OCI-LY3 (cell line): ENCODE data around the gene ACOT11.

Experiments used
- H2AFZ ChIP-seq: fragments of 200-600, 300-600 bp; shearing (Covaris generic); 2 replicates; pipeline ENCODE4 v1.6.0; 2014; ENCODE audit warnings: antibody characterized with exemption, low read depth, low read length
- H3K27ac ChIP-seq: fragments of 200-600, 300-600 bp; sonication (generic); 2 replicates; pipeline ENCODE4 v1.5.1; 2014; ENCODE audit warnings: mild to moderate bottlenecking, low read length, moderate library complexity, mixed read lengths
- H3K27me3 ChIP-seq: fragments of 200-600, 300-600 bp; sonication (generic); 2 replicates; pipeline ENCODE4 v1.6.1; 2014; ENCODE audit warnings: low read depth, low read length, mixed read lengths
- H3K36me3 ChIP-seq: fragments of 200-600, 300-600 bp; sonication (generic); replicated peaks from 2 replicates; pipeline ENCODE3; 2014; ENCODE audit warnings: low read depth, low read length, mixed read lengths
- H3K4me1 ChIP-seq: fragments of 300-600, 200-600 bp; sonication (generic); 2 replicates; pipeline ENCODE4 v1.6.1; 2014; ENCODE audit warnings: low read length, mixed read lengths
- H3K4me2 ChIP-seq: fragments of 200-600, 300-600 bp; sonication (generic); 2 replicates; pipeline ENCODE4 v1.6.1; 2014; ENCODE audit warnings: low read length, mixed read lengths
- H3K4me3 ChIP-seq: fragments of 300-600, 200-600 bp; sonication (generic); 2 replicates; pipeline ENCODE4 v1.5.1; 2014; ENCODE audit warnings: antibody characterized with exemption, mild to moderate bottlenecking, low read length, moderate library complexity
- H3K79me2 ChIP-seq: fragments of 300-600, 200-600 bp; shearing (Covaris generic); 2 replicates; pipeline ENCODE4 v1.6.1; 2014; ENCODE audit warnings: mild to moderate bottlenecking, low read length, mixed read lengths
- H3K9ac ChIP-seq: fragments of 300-600, 200-600 bp; shearing (Covaris generic); 2 replicates; pipeline ENCODE4 v1.6.0; 2014; ENCODE audit warnings: mild to moderate bottlenecking, low read length, moderate library complexity
- H3K9me3 ChIP-seq: fragments of 200-600, 300-600 bp; shearing (Covaris generic); 2 replicates; pipeline ENCODE4 v1.6.1; 2014; ENCODE audit warnings: low read length, mixed read lengths; ENCODE audit not compliant: insufficient read depth
- H4K20me1 ChIP-seq: fragments of 200-600, 300-600 bp; sonication (generic); 2 replicates; pipeline ENCODE4 v1.6.1; 2016; ENCODE audit warnings: low read length, mixed read lengths; ENCODE audit not compliant: insufficient read depth
- EZH2phosphoT487 ChIP-seq: fragments of 200-600 bp; shearing (Covaris generic); IDR thresholded peaks from 2 replicates; pipeline ENCODE4 v1.6.1; 2018; ENCODE audit warnings: antibody characterized with exemption, mixed run types, low read depth
- TF ChIP-seq, protein P1 (sequence below): fragments of 200-600, 300-600 bp; sonication (generic); IDR thresholded peaks from 2 replicates; pipeline ENCODE4 v1.5.1; 2014; ENCODE audit warnings: antibody characterized with exemption, low read length, low read depth

ACOT11 gene

DNA sequence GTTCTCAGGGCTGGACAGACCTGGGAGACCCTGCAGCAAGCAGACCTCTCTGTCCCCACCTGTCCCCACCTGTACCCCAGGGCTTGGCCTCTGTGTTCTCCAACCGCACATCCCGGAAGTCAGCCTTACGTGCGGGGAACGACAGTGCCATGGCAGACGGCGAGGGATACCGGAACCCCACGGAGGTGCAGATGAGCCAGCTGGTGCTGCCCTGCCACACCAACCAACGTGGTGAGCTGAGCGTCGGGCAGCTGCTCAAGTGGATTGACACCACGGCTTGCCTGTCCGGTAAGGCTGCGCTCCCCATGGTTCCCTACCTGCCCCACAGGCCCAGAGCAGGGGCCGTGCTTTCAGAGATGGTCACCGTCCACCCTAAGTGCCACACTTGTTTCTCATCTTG lies 36.5 kb downstream of the ACOT11 start:
- Histone ChIP-seq H2AFZ (no peak overlapping the region), H3K4me2 (no peak overlapping the region), H3K79me2 (no peaks in the 10 kb centered on the region), H4K20me1 (no peaks in the 10 kb centered on the region), H3K4me1 (no peaks in the 10 kb centered on the region), H3K27ac (no peak overlapping the region), H3K36me3 (no peaks in the 10 kb centered on the region), H3K4me3 (no peak overlapping the region), H3K27me3 (no peaks in the 10 kb centered on the region), H3K9me3 (no peaks in the 10 kb centered on the region), H3K9ac (no peak overlapping the region)
- no peak for TF ChIP-seq EZH2phosphoT487
- TF ChIP-seq, protein P1, sequence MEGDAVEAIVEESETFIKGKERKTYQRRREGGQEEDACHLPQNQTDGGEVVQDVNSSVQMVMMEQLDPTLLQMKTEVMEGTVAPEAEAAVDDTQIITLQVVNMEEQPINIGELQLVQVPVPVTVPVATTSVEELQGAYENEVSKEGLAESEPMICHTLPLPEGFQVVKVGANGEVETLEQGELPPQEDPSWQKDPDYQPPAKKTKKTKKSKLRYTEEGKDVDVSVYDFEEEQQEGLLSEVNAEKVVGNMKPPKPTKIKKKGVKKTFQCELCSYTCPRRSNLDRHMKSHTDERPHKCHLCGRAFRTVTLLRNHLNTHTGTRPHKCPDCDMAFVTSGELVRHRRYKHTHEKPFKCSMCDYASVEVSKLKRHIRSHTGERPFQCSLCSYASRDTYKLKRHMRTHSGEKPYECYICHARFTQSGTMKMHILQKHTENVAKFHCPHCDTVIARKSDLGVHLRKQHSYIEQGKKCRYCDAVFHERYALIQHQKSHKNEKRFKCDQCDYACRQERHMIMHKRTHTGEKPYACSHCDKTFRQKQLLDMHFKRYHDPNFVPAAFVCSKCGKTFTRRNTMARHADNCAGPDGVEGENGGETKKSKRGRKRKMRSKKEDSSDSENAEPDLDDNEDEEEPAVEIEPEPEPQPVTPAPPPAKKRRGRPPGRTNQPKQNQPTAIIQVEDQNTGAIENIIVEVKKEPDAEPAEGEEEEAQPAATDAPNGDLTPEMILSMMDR = no peak

DNA sequence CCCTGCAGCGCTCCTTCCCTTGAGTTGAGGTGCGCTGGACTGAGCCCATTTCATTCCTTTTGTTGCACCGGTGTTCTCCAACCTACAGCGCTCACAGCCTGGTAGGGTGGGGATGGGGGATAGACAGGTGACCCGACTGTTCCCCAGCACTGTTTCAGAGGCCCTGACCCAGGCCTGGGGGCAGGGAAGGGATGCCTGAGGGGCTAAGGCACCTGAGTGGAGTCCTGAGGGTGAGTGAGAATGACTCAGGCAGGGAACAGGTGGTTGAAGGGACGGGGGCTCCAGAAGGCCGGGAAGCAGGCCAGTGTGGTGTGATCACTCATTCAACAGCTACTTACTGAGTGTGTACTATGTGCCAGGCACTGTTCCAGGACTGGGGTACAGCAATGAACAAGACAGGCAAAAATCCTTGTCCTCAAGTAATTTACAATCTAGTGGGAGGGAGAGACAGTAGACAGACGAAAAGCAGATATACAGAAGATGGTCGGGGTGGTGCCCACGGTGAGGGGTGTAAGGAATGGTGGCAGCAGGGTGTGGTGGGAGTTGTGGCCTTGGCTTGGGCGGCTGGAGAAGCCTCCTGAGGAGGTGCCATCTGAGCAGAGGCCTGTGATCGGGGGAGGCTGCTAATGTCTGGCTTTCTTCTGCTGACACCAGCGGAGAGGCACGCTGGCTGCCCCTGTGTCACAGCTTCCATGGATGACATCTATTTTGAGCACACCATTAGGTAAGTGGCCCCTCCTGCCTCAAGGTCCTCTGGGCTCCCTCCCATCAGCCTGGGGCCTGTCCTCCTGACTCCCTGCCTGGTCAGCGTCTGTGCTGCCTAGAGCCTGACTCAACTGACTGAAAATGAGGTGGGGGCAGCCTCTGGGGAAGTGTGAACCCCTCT lies 37.4 kb downstream of the ACOT11 start:
- Histone ChIP-seq H3K27me3 (no peaks in the 10 kb centered on the region), H2AFZ (no peak overlapping the region), H4K20me1 (no peaks in the 10 kb centered on the region), H3K79me2 (no peaks in the 10 kb centered on the region), H3K36me3 (no peaks in the 10 kb centered on the region), H3K27ac (no peak overlapping the region), H3K4me2 (no peak overlapping the region), H3K9ac (no peak overlapping the region), H3K4me1 (no peaks in the 10 kb centered on the region), H3K9me3 (no peaks in the 10 kb centered on the region), H3K4me3 (no peak overlapping the region)
- no peak for TF ChIP-seq EZH2phosphoT487
- TF ChIP-seq, protein P1 = no peak

DNA sequence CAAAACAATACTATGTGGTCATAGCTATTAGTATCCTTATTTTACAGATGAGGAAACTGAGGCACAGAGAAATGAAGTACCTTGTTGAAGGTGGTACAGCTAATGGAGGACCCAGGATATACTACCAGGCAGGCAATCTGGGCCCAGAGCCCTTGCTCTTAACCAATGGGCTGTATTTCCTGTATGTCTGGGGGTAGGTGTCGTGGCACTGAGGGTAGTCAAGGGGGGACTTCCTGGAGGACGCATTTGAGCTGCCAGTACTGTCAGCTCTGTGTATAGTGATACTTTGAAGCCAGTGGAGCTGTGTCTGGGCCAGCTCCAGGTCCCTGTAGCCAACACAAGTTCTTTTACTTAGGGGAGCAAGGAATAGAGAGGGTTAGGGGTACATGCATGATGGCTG lies 40.3 kb downstream of the ACOT11 start:
- Histone ChIP-seq H4K20me1 (no peaks in the 10 kb centered on the region), H3K9ac (no peak overlapping the region), H3K4me1 (no peaks in the 10 kb centered on the region), H3K9me3 (no peaks in the 10 kb centered on the region), H3K36me3 (no peaks in the 10 kb centered on the region), H3K27me3 (no peaks in the 10 kb centered on the region), H3K4me2 (no peak overlapping the region), H3K27ac (no peak overlapping the region), H3K4me3 (no peak overlapping the region), H2AFZ (no peak overlapping the region), H3K79me2 (no peaks in the 10 kb centered on the region)
- TF ChIP-seq, protein P1 = no peak
- no peak for TF ChIP-seq EZH2phosphoT487

DNA sequence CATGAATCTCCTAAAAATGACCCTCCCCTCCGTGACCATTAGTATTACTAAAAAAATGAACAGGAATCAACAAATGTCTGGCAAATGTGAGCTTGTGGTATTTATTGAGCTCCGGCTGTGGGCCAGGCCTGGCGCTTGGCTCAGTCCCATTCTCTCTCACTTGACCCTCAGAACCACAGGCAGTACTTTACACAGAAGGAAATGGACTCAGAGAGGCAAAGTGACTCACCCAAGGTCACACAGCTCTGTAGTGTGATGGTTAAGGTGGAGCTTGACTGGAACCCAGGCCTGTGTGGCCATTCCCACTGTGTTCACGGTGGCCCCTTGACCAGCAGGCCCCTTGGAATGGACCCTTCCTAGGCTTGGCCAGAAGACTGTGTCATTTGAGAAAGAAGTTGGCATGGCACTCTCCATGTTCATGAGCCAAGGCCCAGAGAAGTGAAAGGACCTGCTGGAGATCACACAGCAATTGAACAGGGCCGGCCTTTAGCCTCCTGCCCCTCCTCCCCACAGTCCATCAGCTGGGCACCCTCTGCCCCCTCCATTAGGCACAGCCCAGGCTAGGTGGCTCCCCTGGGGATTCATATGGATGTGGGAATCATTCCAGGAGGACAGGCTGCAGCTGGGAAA lies 43.2 kb downstream of the ACOT11 start:
- H3K79me2 ChIP-seq = no peaks in the 10 kb centered on the region

More for the DNA sequence above, 43.2 kb downstream of the ACOT11 start:
- no peak overlapping the region for H3K4me3 ChIP-seq
- H3K27me3 ChIP-seq = no peaks in the 10 kb centered on the region
- no peak overlapping the region for H2AFZ ChIP-seq
- H3K36me3 ChIP-seq = no peaks in the 10 kb centered on the region
- H3K9ac ChIP-seq = no peak overlapping the region
- H3K4me2 ChIP-seq = no peak overlapping the region
- no peaks in the 10 kb centered on the region for H3K9me3 ChIP-seq
- no peak for TF ChIP-seq EZH2phosphoT487
- TF ChIP-seq, protein P1 = no peak
- H3K27ac ChIP-seq = no peak overlapping the region
- H4K20me1 ChIP-seq = no peaks in the 10 kb centered on the region
- no peaks in the 10 kb centered on the region for H3K4me1 ChIP-seq
